Ureter (tissue), 1 donor: ENCODE measurements around the gene PRR13. TPM values are rescaled to one million over a fixed set of nuclear protein-coding genes. Genes with fewer than 3 reads are reported as not detected.

Source experiments
- DNase-seq: peaks from one replicate; pipeline ENCODE4 v3.0.0-alpha.2; 2020; ENCODE audit warnings: low spot score
- total RNA-seq: library from RNA; stranded (reverse); gene quantifications from one replicate; pipeline ENCODE4 v1.2.4, GENCODE V29; 2023
- donor health status: DM: yes; HTN: yes; CAD: no.

The PRR13 gene
- total RNA-seq, 1 donor from 2014 or later: 210 TPM

GRCh38 chr12:53493610-53494391 lies 52.3 kb downstream of the PRR13 start:
- no peak for DNase-seq

Other genes starting within 250 kb of the PRR13 start
- gene ITGB7, start 234.5 kb upstream of the PRR13 start, total RNA-seq: 15.8 TPM
- gene RARG, start 209.5 kb upstream of the PRR13 start, total RNA-seq: 101 TPM
- 2.3 TPM for gene ESPL1, start 173.4 kb upstream of the PRR13 start, total RNA-seq
- 468 TPM for gene PFDN5, start 146.2 kb upstream of the PRR13 start, total RNA-seq
- 50.0 TPM for gene MYG1, start 142.0 kb upstream of the PRR13 start, total RNA-seq
- gene AAAS, start 120.1 kb upstream of the PRR13 start, total RNA-seq: 44.1 TPM
- gene SP7, start 105.4 kb upstream of the PRR13 start, total RNA-seq: not detected
- gene SP1, start 61.6 kb upstream of the PRR13 start, total RNA-seq: 104 TPM
- gene AMHR2, start 17.9 kb upstream of the PRR13 start, total RNA-seq: not detected
- 675 TPM for gene PCBP2, start 10.4 kb downstream of the PRR13 start, total RNA-seq
- gene MAP3K12, start 57.7 kb downstream of the PRR13 start, total RNA-seq: 19.9 TPM
- 38.3 TPM for gene TARBP2, start 59.5 kb downstream of the PRR13 start, total RNA-seq
- not detected for gene NPFF, start 65.8 kb downstream of the PRR13 start, total RNA-seq
- gene ATF7, start 184.6 kb downstream of the PRR13 start, total RNA-seq: 58.3 TPM
- 341 TPM for gene ATP5MC2, start 234.3 kb downstream of the PRR13 start, total RNA-seq